ENCODE measurements around the gene BSND. TPM values are rescaled to one million over a fixed set of nuclear protein-coding genes. Genes with fewer than 3 reads are reported as not detected.

BSND gene
- total and polyA plus RNA-seq, 4 donors, result 0.06 TPM; not detected in 3

GRCh38 chr1:54997711-54997986 is 1.1 kb upstream of the BSND start:
- DNase-seq (ENCODE audit: low read depth in 4 of 6, low spot score in 6 of 6), result no peak
- peaks cover 11% of the 10 kb centered on the region for H3K4me1 ChIP-seq (ENCODE audit: control insufficient read depth, insufficient read depth, low read length)
- H3K27me3 ChIP-seq (ENCODE audit: control insufficient read depth, insufficient read depth, low read length), result peaks cover 52% of the 10 kb centered on the region
- H3K9me3 ChIP-seq (ENCODE audit: control insufficient read depth, insufficient read depth, low read length), result no peaks in the 10 kb centered on the region
- H3K27ac ChIP-seq (ENCODE audit: low read depth, low read length), result no peak overlapping the region
- H3K4me3 ChIP-seq (ENCODE audit: low read depth, low read length), result no peak overlapping the region
- H3K36me3 ChIP-seq (ENCODE audit: control insufficient read depth, insufficient read depth, low read length), result no peaks in the 10 kb centered on the region
- 56% methylated on average over 5 of the region's 6 CpGs for WGBS (ENCODE audit: insufficient coverage)

DNA sequence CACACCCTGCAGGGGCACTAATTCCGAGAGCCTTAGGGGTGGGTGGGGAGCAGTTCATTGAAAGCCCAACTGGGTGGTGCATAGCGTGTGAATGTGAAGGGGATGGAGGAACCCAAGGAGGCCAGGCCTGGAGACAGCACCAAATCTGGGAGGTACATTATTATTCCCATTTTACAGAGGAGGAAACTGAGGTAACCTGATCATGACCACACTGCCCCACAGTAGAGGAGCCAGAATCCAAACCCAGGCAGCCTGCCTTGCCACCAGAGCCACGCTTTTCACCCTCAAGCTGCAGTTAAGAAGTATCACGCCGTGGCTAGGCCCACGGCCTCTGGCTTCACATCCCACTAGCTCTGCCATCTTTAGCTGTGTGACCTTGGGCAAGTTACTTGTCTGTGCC is 633 bp upstream of the BSND start:
- peaks cover 11% of the 10 kb centered on the region for H3K4me1 ChIP-seq (ENCODE audit: control insufficient read depth, insufficient read depth, low read length)
- no peaks in the 10 kb centered on the region for H3K9me3 ChIP-seq (ENCODE audit: control insufficient read depth, insufficient read depth, low read length)
- peaks cover 52% of the 10 kb centered on the region for H3K27me3 ChIP-seq (ENCODE audit: control insufficient read depth, insufficient read depth, low read length)
- DNase-seq (ENCODE audit: low read depth in 4 of 6, low spot score in 6 of 6), result no peak
- no peak overlapping the region for H3K4me3 ChIP-seq (ENCODE audit: low read depth, low read length)
- WGBS (ENCODE audit: insufficient coverage), result 100% methylated on average over 5 of the region's 6 CpGs
- H3K36me3 ChIP-seq (ENCODE audit: control insufficient read depth, insufficient read depth, low read length), result no peaks in the 10 kb centered on the region
- no peak overlapping the region for H3K27ac ChIP-seq (ENCODE audit: low read depth, low read length)

DNA sequence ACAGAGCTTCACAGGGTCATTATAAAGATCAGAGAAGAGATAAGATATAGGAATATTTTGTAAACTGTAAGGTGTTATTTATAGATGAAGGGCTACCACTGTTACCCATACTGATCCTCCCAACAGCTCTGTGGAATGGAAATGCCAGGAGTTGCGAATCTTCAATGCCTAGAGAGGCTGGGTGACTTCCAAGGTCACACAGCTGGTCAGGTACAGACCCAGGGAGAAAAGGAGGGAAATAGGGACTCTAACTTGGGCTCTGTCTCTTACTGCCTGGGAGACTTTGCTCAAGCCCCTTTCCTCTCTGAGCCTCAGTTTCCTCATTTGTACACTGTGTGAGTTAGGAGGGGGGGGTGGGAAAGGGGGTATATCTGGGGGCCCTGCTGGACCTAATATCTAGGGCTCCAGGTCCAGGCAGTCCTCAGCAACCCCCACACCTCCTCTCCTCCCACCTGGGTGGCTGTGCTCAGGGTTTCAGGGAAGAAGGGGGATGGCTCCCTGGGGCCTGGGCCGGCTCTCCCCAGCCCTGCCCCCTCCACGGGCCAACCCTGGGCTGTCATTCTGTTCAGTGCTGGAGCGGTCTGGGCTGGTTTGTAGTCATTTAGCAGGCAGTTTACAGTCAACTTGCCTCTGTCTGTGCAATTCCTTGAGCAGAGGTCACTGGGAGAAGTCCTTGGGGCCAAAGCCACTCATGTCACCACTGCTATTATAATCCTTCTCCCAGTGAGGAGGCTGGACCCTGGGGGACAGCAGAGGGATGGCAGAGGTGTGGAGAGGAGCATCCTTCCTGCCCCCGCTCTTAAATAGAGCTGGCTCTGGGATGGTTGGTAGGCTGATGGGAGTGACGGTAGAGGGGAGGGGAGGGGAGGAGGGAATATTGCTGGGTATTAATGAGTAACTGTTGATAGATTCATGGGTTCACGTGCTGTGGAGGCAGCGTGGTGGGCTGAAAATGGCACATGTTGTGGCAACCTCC is 1.7 kb downstream of the BSND start:
- no peaks in the 10 kb centered on the region for H3K36me3 ChIP-seq (ENCODE audit: control insufficient read depth, insufficient read depth, low read length)
- no peak for DNase-seq (ENCODE audit: low read depth in 4 of 6, low spot score in 6 of 6)
- H3K27me3 ChIP-seq (ENCODE audit: control insufficient read depth, insufficient read depth, low read length), result peaks cover 42% of the 10 kb centered on the region
- H3K27ac ChIP-seq (ENCODE audit: low read depth, low read length), result no peak overlapping the region
- WGBS (ENCODE audit: insufficient coverage), result 78% methylated on average over 3 of the region's 8 CpGs
- H3K9me3 ChIP-seq (ENCODE audit: control insufficient read depth, insufficient read depth, low read length), result no peaks in the 10 kb centered on the region
- no peak overlapping the region for H3K4me3 ChIP-seq (ENCODE audit: low read depth, low read length)
- peaks cover 11% of the 10 kb centered on the region for H3K4me1 ChIP-seq (ENCODE audit: control insufficient read depth, insufficient read depth, low read length)

- Histone ChIP-seq H3K27me3 (ENCODE audit: control insufficient read depth, insufficient read depth, low read length) (peaks cover 32% of the 10 kb centered on the region), H3K4me3 (ENCODE audit: low read depth, low read length) (no peak overlapping the region), H3K9me3 (ENCODE audit: control insufficient read depth, insufficient read depth, low read length) (no peaks in the 10 kb centered on the region), H3K36me3 (ENCODE audit: control insufficient read depth, insufficient read depth, low read length) (no peaks in the 10 kb centered on the region), H3K4me1 (ENCODE audit: control insufficient read depth, insufficient read depth, low read length) (peaks cover 9% of the 10 kb centered on the region), H3K27ac (ENCODE audit: low read depth, low read length) (no peak overlapping the region)
- WGBS (ENCODE audit: insufficient coverage), result 100% methylated on average over 1 of the region's 4 CpGs
- DNase-seq (ENCODE audit: low read depth in 4 of 6, low spot score in 6 of 6), result no peak
Measured at GRCh38 chr1:55001311-55001710, 2.6 kb downstream of the BSND start.

- H3K36me3 ChIP-seq (ENCODE audit: control insufficient read depth, insufficient read depth, low read length), result no peaks in the 10 kb centered on the region
- no peaks in the 10 kb centered on the region for H3K9me3 ChIP-seq (ENCODE audit: control insufficient read depth, insufficient read depth, low read length)
- 83% methylated on average over 2 of the region's 2 CpGs for WGBS (ENCODE audit: insufficient coverage)
- no peak for DNase-seq (ENCODE audit: low read depth in 4 of 6, low spot score in 6 of 6)
- peaks cover 19% of the 10 kb centered on the region for H3K27me3 ChIP-seq (ENCODE audit: control insufficient read depth, insufficient read depth, low read length)
- no peaks in the 10 kb centered on the region for H3K4me1 ChIP-seq (ENCODE audit: control insufficient read depth, insufficient read depth, low read length)
- H3K27ac ChIP-seq (ENCODE audit: low read depth, low read length), result no peak overlapping the region
- H3K4me3 ChIP-seq (ENCODE audit: low read depth, low read length), result no peak overlapping the region
Measured at GRCh38 chr1:55002686-55003085, 4.0 kb downstream of the BSND start.

- peaks cover 2% of the 10 kb centered on the region for H3K27me3 ChIP-seq (ENCODE audit: control insufficient read depth, insufficient read depth, low read length)
- DNase-seq (ENCODE audit: low read depth in 4 of 6, low spot score in 6 of 6), result no peak
- no peak overlapping the region for H3K27ac ChIP-seq (ENCODE audit: low read depth, low read length)
- 79% methylated on average over 6 of the region's 10 CpGs for WGBS (ENCODE audit: insufficient coverage)
- no peaks in the 10 kb centered on the region for H3K36me3 ChIP-seq (ENCODE audit: control insufficient read depth, insufficient read depth, low read length)
- H3K4me1 ChIP-seq (ENCODE audit: control insufficient read depth, insufficient read depth, low read length), result no peaks in the 10 kb centered on the region
- peaks cover 1% of the 10 kb centered on the region for H3K9me3 ChIP-seq (ENCODE audit: control insufficient read depth, insufficient read depth, low read length)
- H3K4me3 ChIP-seq (ENCODE audit: low read depth, low read length), result no peak overlapping the region
Measured at GRCh38 chr1:55005351-55006140, 6.8 kb downstream of the BSND start.

GRCh38 chr1:55006931-55007330 is 8.2 kb downstream of the BSND start:
- no peak overlapping the region for H3K27ac ChIP-seq (ENCODE audit: low read depth, low read length)
- no peak for DNase-seq (ENCODE audit: low read depth in 4 of 6, low spot score in 6 of 6)
- H3K4me3 ChIP-seq (ENCODE audit: low read depth, low read length), result no peak overlapping the region
- 84% methylated on average over 9 of the region's 12 CpGs for WGBS (ENCODE audit: insufficient coverage)
- H3K9me3 ChIP-seq (ENCODE audit: control insufficient read depth, insufficient read depth, low read length), result peaks cover 1% of the 10 kb centered on the region
- no peaks in the 10 kb centered on the region for H3K36me3 ChIP-seq (ENCODE audit: control insufficient read depth, insufficient read depth, low read length)
- no peaks in the 10 kb centered on the region for H3K27me3 ChIP-seq (ENCODE audit: control insufficient read depth, insufficient read depth, low read length)
- no peaks in the 10 kb centered on the region for H3K4me1 ChIP-seq (ENCODE audit: control insufficient read depth, insufficient read depth, low read length)

GRCh38 chr1:55007625-55008024 is 8.9 kb downstream of the BSND start:
- Histone ChIP-seq H3K27ac (ENCODE audit: low read depth, low read length) (no peak overlapping the region), H3K9me3 (ENCODE audit: control insufficient read depth, insufficient read depth, low read length) (peaks cover 1% of the 10 kb centered on the region), H3K27me3 (ENCODE audit: control insufficient read depth, insufficient read depth, low read length) (no peaks in the 10 kb centered on the region), H3K4me3 (ENCODE audit: low read depth, low read length) (no peak overlapping the region), H3K4me1 (ENCODE audit: control insufficient read depth, insufficient read depth, low read length) (no peaks in the 10 kb centered on the region), H3K36me3 (ENCODE audit: control insufficient read depth, insufficient read depth, low read length) (no peaks in the 10 kb centered on the region)
- DNase-seq (ENCODE audit: low read depth in 4 of 6, low spot score in 6 of 6), result no peak
- 81% methylated on average over 2 of the region's 3 CpGs for WGBS (ENCODE audit: insufficient coverage)

- no peaks in the 10 kb centered on the region for H3K27me3 ChIP-seq (ENCODE audit: control insufficient read depth, insufficient read depth, low read length)
- H3K36me3 ChIP-seq (ENCODE audit: control insufficient read depth, insufficient read depth, low read length), result no peaks in the 10 kb centered on the region
- H3K4me1 ChIP-seq (ENCODE audit: control insufficient read depth, insufficient read depth, low read length), result no peaks in the 10 kb centered on the region
- no peak overlapping the region for H3K27ac ChIP-seq (ENCODE audit: low read depth, low read length)
- DNase-seq (ENCODE audit: low read depth in 4 of 6, low spot score in 6 of 6), result no peak
- WGBS (ENCODE audit: insufficient coverage), result 88% methylated on average over 9 of the region's 9 CpGs
- no peak overlapping the region for H3K4me3 ChIP-seq (ENCODE audit: low read depth, low read length)
- peaks cover 1% of the 10 kb centered on the region for H3K9me3 ChIP-seq (ENCODE audit: control insufficient read depth, insufficient read depth, low read length)
Measured at GRCh38 chr1:55010194-55010886, 11.6 kb downstream of the BSND start.
